GM12892 (cell line): ENCODE results near the gene BLVRB.
A peak's percentile ranks its signal among the peaks of the same experiment; 100 is the strongest.

Source experiments
- POLR2A ChIP-seq: IDR thresholded peaks from 2 replicates; pipeline ENCODE4 v1.6.1; 2011; ENCODE audit warnings: low read depth, low read length, control low read depth
- POLR2AphosphoS5 ChIP-seq: IDR thresholded peaks from 2 replicates; pipeline ENCODE4 v1.6.1; 2011; ENCODE audit warnings: low read depth, low read length, control low read depth

- TF ChIP-seq POLR2AphosphoS5 (no peak), POLR2A (0 out of 2 replicates have a peak, but pooled peaks have one; percentile 13)
Measured at GRCh38 chr19:40422748-40423566, 42.6 kb downstream of the BLVRB start.
